H1 (cell line): ENCODE measurements around the gene DCAF6. TPM values are rescaled to one million over a fixed set of nuclear protein-coding genes. Genes with fewer than 3 reads are reported as not detected.

Source experiments
- CHD2 ChIP-seq: IDR thresholded peaks from 2 replicates; pipeline ENCODE4 v1.6.1; 2012; ENCODE audit warnings: low read length, improper control_type of control experiment
- FOSL1 ChIP-seq: IDR thresholded peaks from 2 replicates; pipeline ENCODE4 v1.6.1; 2011; ENCODE audit warnings: mild to moderate bottlenecking, low read depth, low read length, moderate library complexity; ENCODE audit not compliant: insufficient read depth
- JUND ChIP-seq: IDR thresholded peaks from 2 replicates; pipeline ENCODE4 v1.6.1; 2011; ENCODE audit warnings: mild to moderate bottlenecking, improper control_type of control experiment, low read length
- KDM4A ChIP-seq: IDR thresholded peaks from one replicate; pipeline ENCODE4 v1.7.1; 2012; ENCODE audit warnings: low read depth, mild to moderate bottlenecking, moderate library complexity, low read length, inconsistent platforms; ENCODE audit not compliant: severe bottlenecking
- POU5F1 ChIP-seq: IDR thresholded peaks from 2 replicates; pipeline ENCODE4 v1.6.1; 2011; ENCODE audit warnings: low read depth, mild to moderate bottlenecking, low read length, moderate library complexity
- RXRA ChIP-seq: IDR thresholded peaks from 2 replicates; pipeline ENCODE4 v1.6.1; 2011; ENCODE audit warnings: low read depth, mild to moderate bottlenecking, low read length, moderate library complexity; ENCODE audit not compliant: insufficient read depth
- SIN3A ChIP-seq, 2 experiments: IDR thresholded peaks in 1 of 2; conservative IDR thresholded peaks in 1 of 2; 2 replicates each; pipeline ENCODE4 v1.6.1; 2011 to 2012; ENCODE audit warnings: low read length in 2 of 2, improper control_type of control experiment in 1 of 2, low read depth in 1 of 2, mild to moderate bottlenecking in 1 of 2
- polyA plus RNA-seq, 7 experiments: library from polyadenylated mRNA; depleted of rRNA in 3 of 7; stranded (reverse) in 5 of 7; unstranded in 2 of 7; fragments of >200 nt in 5 of 7; fragments of 200-250 nt in 2 of 7; gene quantifications; 1 replicate in 5 of 7; 2 replicates in 1 of 7; 4 replicates in 1 of 7; pipeline versions ENCODE4 v1.2.1 to v1.2.3, GENCODE V29; 2011 to 2013; ENCODE audit warnings: missing spikeins in 2 of 7, mixed read lengths in 2 of 7
- total RNA-seq: library from RNA; stranded (reverse); fragmentation: NEBNext Ultra II Directional; extraction: Animal tissue kit (Norgen Biotek cat#: 25700); gene quantifications from 2 replicates; pipeline ENCODE4 v1.2.1, GENCODE V29; 2021

The DCAF6 gene
- total and polyA plus RNA-seq, 2 of the 8 experiments (the other 6 are each of a cell fraction or from before 2014, with no cell fraction given) = 12.3 to 17.4 TPM

DNA sequence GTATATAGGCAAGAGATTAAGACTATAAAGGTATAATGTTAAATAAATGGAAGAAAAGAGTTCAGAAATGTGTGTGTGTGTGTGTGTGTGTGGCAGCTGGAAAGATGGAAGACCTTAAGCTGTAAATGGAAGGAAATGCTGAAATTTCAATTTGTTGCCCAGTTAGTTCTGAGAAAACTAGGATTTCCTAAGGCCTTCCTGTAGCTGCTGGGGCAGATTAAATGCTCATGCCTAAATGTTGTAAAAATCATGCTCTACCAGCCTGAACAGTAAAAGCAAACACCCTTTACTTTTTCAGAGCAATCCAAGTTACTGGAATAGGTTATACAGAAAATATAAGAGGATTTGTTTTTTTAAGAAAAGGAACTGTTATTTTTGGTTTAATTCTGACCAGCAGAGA lies 30.8 kb upstream of the DCAF6 start (continued):
- TF ChIP-seq RXRA (no peak), KDM4A (no peak), JUND (no peak), POU5F1 (no peak), FOSL1 (no peak), SIN3A (conservative IDR thresholded peaks at IDR 0.05 in 1 of 2, IDR thresholded peaks at IDR 0.05 in 1 of 2; ENCODE audit: low read depth in 1 of 2, low read length in 2 of 2) (no peak), CHD2 (no peak)
